22Rv1 (cell line): ENCODE measurements around the gene PPP1R13B.

Source experiments
- ZFX ChIP-seq: fragments of 450-650 bp; IDR thresholded peaks from 2 replicates; pipeline ENCODE4 v1.6.1; 2017; ENCODE audit warnings: antibody characterized with exemption, borderline replicate concordance
- TF ChIP-seq, protein P1 (sequence below): fragments of 450-650 bp; IDR thresholded peaks from 2 replicates; pipeline ENCODE4 v1.5.1; 2017; ENCODE audit warnings: mild to moderate bottlenecking

DNA sequence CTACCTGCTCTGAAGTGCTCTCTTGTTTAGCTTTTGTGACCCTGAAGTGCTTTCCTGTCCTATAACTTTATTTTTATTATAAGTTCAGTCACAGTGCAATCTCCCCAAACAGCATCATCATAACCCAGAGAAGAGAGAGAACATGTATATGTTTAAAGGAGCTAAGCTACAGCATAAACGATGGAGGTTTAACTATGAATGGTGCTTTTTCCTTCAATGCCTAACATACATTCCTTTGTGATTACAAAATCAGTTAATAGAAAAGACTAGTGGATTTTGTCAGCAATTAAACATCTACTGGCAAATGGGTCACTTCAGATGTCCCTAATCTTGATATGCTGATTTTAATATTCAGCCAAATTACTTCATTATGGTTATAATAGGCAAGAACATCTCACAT is 85.3 kb downstream of the PPP1R13B start:
- TF ChIP-seq, protein P1, sequence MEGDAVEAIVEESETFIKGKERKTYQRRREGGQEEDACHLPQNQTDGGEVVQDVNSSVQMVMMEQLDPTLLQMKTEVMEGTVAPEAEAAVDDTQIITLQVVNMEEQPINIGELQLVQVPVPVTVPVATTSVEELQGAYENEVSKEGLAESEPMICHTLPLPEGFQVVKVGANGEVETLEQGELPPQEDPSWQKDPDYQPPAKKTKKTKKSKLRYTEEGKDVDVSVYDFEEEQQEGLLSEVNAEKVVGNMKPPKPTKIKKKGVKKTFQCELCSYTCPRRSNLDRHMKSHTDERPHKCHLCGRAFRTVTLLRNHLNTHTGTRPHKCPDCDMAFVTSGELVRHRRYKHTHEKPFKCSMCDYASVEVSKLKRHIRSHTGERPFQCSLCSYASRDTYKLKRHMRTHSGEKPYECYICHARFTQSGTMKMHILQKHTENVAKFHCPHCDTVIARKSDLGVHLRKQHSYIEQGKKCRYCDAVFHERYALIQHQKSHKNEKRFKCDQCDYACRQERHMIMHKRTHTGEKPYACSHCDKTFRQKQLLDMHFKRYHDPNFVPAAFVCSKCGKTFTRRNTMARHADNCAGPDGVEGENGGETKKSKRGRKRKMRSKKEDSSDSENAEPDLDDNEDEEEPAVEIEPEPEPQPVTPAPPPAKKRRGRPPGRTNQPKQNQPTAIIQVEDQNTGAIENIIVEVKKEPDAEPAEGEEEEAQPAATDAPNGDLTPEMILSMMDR, result no peak
- TF ChIP-seq ZFX, result no peak
